22Rv1 (cell line): ENCODE results near the gene SDHAF2.

Experiments
- ZFX ChIP-seq: fragments of 450-650 bp; IDR thresholded peaks from 2 replicates; pipeline ENCODE4 v1.6.1; 2017; ENCODE audit warnings: antibody characterized with exemption, borderline replicate concordance
- TF ChIP-seq, protein P1 (sequence below): fragments of 450-650 bp; IDR thresholded peaks from 2 replicates; pipeline ENCODE4 v1.5.1; 2017; ENCODE audit warnings: mild to moderate bottlenecking

DNA sequence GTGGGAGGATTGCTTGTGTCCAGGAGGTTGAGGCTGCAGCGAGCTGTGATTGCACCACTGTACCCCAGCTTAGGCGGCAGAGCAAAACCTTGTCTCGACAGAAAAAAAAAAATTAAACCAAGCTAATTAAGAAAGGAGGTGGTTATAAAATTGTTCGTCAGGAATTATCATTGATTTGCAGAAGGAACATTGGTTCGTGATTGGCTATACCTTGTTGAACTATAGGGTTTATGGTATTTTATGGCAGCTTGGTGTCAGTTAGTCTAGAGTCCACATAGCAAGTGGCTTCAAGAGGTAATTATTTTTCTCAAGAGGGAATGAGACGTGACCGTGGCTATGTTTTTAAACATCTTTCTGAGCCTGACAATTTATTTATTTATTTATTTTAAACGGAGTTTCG is 49.0 kb upstream of the SDHAF2 start:
- TF ChIP-seq, protein P1, sequence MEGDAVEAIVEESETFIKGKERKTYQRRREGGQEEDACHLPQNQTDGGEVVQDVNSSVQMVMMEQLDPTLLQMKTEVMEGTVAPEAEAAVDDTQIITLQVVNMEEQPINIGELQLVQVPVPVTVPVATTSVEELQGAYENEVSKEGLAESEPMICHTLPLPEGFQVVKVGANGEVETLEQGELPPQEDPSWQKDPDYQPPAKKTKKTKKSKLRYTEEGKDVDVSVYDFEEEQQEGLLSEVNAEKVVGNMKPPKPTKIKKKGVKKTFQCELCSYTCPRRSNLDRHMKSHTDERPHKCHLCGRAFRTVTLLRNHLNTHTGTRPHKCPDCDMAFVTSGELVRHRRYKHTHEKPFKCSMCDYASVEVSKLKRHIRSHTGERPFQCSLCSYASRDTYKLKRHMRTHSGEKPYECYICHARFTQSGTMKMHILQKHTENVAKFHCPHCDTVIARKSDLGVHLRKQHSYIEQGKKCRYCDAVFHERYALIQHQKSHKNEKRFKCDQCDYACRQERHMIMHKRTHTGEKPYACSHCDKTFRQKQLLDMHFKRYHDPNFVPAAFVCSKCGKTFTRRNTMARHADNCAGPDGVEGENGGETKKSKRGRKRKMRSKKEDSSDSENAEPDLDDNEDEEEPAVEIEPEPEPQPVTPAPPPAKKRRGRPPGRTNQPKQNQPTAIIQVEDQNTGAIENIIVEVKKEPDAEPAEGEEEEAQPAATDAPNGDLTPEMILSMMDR = no peak
- no peak for TF ChIP-seq ZFX
